Erythroblast (primary cell): ENCODE data around the gene DEGS1.

ENCODE experiments used
- GATA1 ChIP-seq: IDR thresholded peaks from 2 replicates; pipeline ENCODE4 v1.6.1; 2011; ENCODE audit warnings: low read depth, mild to moderate bottlenecking, control low read depth, low read length, moderate library complexity
- POLR2A ChIP-seq: IDR thresholded peaks from 2 replicates; pipeline ENCODE4 v1.6.1; 2011; ENCODE audit warnings: mild to moderate bottlenecking, low read length

DNA sequence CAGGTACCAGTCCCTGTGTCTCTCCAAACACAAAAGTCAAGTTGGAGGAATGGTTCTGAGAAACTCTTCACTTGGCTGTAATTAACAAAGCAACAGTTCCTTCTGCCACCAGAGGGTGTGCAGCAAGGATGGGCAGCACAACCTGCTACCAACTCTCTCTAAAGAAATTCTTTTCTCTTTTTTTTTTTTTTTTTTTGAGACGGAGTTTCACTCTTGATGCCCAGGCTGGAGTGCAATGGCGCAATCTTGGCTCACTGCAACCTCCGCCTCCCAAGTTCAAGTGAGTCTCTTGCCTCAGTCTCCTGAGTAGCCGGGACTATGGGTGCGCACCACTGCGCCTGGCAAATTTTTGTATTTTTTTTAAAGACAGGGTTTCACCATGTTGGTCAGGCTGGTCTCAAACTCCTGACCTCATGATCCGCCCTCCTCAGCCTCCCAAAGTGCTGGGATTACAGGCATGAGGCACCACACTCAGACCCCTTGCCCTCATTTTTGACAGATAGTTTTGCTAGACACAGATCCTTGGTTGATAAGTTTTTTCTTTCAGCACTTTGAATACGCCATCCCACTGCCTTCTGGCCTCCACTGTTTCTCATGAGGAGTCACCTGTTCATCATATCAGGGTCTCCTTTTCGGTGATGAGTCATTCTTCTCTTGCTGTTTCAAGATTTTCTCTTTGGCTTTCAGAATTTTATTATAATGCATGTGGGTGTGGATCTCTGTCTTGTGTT lies 12.1 kb upstream of the DEGS1 start:
- TF ChIP-seq POLR2A (no peak), GATA1 (no peak)
